HCT116 (cell line): ENCODE measurements around the gene COL12A1. TPM values are rescaled to one million over a fixed set of nuclear protein-coding genes. Genes with fewer than 3 reads are reported as not detected.

Experiments used
- ATAC-seq: fragments of 200-7000 bp; cut with Tn5 transposase; 2 replicates; pipeline ENCODE4 v1.9.1; 2020; ENCODE audit warnings: mild to moderate bottlenecking, moderate library complexity
- BruUV-seq: library from RNA; stranded (reverse); fragments of 400-500 nt; replicated peaks from 2 replicates; lab custom pipeline; 2021; lab: Mats Ljungman, UMichigan
- CTCF ChIA-PET: fragments of 300-600 bp; sonication (Branson Sonifier 250); formaldehyde crosslinking; loops from one replicate; lab custom pipeline; 2021; ENCODE audit warnings: antibody characterized with exemption; lab: Charles Lee
- POLR2A ChIA-PET: fragments of 300-600, 350-600 bp; sonication (Branson Sonifier 250); formaldehyde crosslinking; loops from one replicate; lab custom pipeline; 2021; ENCODE audit warnings: antibody characterized with exemption; lab: Charles Lee
- RAD21 ChIA-PET, 2 experiments: fragments of 300-600 bp; sonication (Branson Sonifier 250); formaldehyde crosslinking; loops; one replicate each; lab custom pipeline; 2023; ENCODE audit warnings: low total read pairs in 2 of 2; ENCODE audit not compliant: uncharacterized antibody in 2 of 2, unreplicated experiment in 2 of 2, low non-redundant PET in 1 of 2; lab: Charles Lee
- DNase-seq: peaks from one replicate; pipeline ENCODE4 v3.0.0-alpha.2; 2010; ENCODE audit warnings: low read depth, low spot score
- H2AFZ ChIP-seq: fragments of 200-600 bp; shearing (Covaris generic), sonication (generic); 2 replicates; pipeline ENCODE4 v1.6.1; 2017; ENCODE audit warnings: low read depth, mixed run types, mixed read lengths, antibody characterized with exemption, low read length; ENCODE audit not compliant: poor library complexity, severe bottlenecking
- H3K27ac ChIP-seq: 2 replicates; pipeline ENCODE4 v1.5.1; 2012; ENCODE audit warnings: low read depth, low read length
- H3K27me3 ChIP-seq: fragments of 200-600 bp; sonication (generic); 2 replicates; pipeline ENCODE4 v1.6.1; 2016; ENCODE audit warnings: mixed run types, low read length, mixed read lengths; ENCODE audit not compliant: insufficient read depth
- H3K36me3 ChIP-seq, 2 experiments: fragments of 200-500 bp in 1 of 2; fragments of 200-600 bp in 1 of 2; sonication (Bioruptor generic) in 1 of 2; sonication (generic) in 1 of 2; 2 replicates each; pipeline versions ENCODE4 v1.5.1 to v1.6.1; 2014 to 2016; ENCODE audit warnings: low read length in 2 of 2, inconsistent platforms in 1 of 2, mixed read lengths in 1 of 2, mixed run types in 1 of 2; ENCODE audit not compliant: insufficient read depth in 2 of 2, control insufficient read depth in 1 of 2
- H3K4me1 ChIP-seq, 2 experiments: fragments of 200-600 bp in 1 of 2; sonication (generic) in 1 of 2; 2 replicates each; pipeline versions ENCODE4 v1.5.1 to v1.6.1; 2012 to 2017; ENCODE audit warnings: low read length in 2 of 2, inconsistent platforms in 1 of 2, mild to moderate bottlenecking in 1 of 2, mixed read lengths in 1 of 2, mixed run types in 1 of 2, moderate library complexity in 1 of 2; ENCODE audit not compliant: insufficient read depth in 2 of 2, control insufficient read depth in 1 of 2
- H3K4me2 ChIP-seq: fragments of 200-600 bp; sonication (generic); 2 replicates; pipeline ENCODE4 v1.6.1; 2017; ENCODE audit warnings: mixed run types, low read length, mixed read lengths
- H3K4me3 ChIP-seq, 2 experiments: fragments of 200-600 bp in 1 of 2; sonication (generic) in 1 of 2; replicated peaks in 1 of 2; 2 replicates each; pipeline ENCODE4 v1.5.1; 2011 to 2016; ENCODE audit warnings: low read length in 2 of 2, control low read depth in 1 of 2, low read depth in 1 of 2, mild to moderate bottlenecking in 1 of 2, mixed read lengths in 1 of 2, mixed run types in 1 of 2
- H3K79me2 ChIP-seq: fragments of 200-600 bp; sonication (generic); 2 replicates; pipeline ENCODE4 v1.6.1; 2017; ENCODE audit warnings: mild to moderate bottlenecking, mixed run types, low read length, moderate library complexity, mixed read lengths; ENCODE audit not compliant: insufficient read depth
- H3K9ac ChIP-seq: fragments of 200-600 bp; sonication (generic); 2 replicates; pipeline ENCODE4 v1.6.1; 2016; ENCODE audit warnings: low read length, mixed read lengths
- H3K9me2 ChIP-seq: fragments of 200-600 bp; sonication (generic), shearing (Covaris generic); 2 replicates; pipeline ENCODE4 v1.6.1; 2017; ENCODE audit warnings: mixed run types, mild to moderate bottlenecking, moderate library complexity; ENCODE audit not compliant: insufficient read depth
- H3K9me3 ChIP-seq, 2 experiments: fragments of 200-500 bp in 1 of 2; fragments of 200-600 bp in 1 of 2; sonication (Bioruptor generic) in 1 of 2; sonication (generic) in 1 of 2; 2 replicates each; pipeline ENCODE4 v1.6.1; 2014 to 2017; ENCODE audit warnings: low read length in 2 of 2, mixed read lengths in 2 of 2, inconsistent platforms in 1 of 2, low read depth in 1 of 2, mild to moderate bottlenecking in 1 of 2, mixed run types in 1 of 2, moderate library complexity in 1 of 2; ENCODE audit not compliant: control insufficient read depth in 1 of 2, insufficient read depth in 1 of 2
- H4K20me1 ChIP-seq: fragments of 200-600 bp; sonication (generic), shearing (Covaris generic); 2 replicates; pipeline ENCODE4 v1.6.1; 2017; ENCODE audit warnings: mixed run types, mild to moderate bottlenecking, moderate library complexity; ENCODE audit not compliant: insufficient read depth
- ATF3 ChIP-seq: IDR thresholded peaks from 2 replicates; pipeline ENCODE4 v1.6.1; 2012
- ELF1 ChIP-seq: IDR thresholded peaks from 2 replicates; pipeline ENCODE4 v1.6.1; 2012; ENCODE audit warnings: low read depth, borderline replicate concordance
- EZH2 ChIP-seq: fragments of 200-600 bp; sonication (generic); IDR thresholded peaks from 2 replicates; pipeline ENCODE4 v1.6.1; 2017; ENCODE audit warnings: antibody characterized with exemption, mixed run types
- EZH2phosphoT487 ChIP-seq: fragments of 200-600 bp; IDR thresholded peaks from 2 replicates; pipeline ENCODE4 v1.6.1; 2018; ENCODE audit warnings: antibody characterized with exemption, borderline replicate concordance
- FOSL1 ChIP-seq: IDR thresholded peaks from 2 replicates; pipeline ENCODE4 v1.6.1; 2012; ENCODE audit warnings: low read depth
- MAX ChIP-seq: IDR thresholded peaks from 2 replicates; pipeline ENCODE4 v1.6.1; 2012
- POLR2A ChIP-seq: IDR thresholded peaks from 2 replicates; pipeline ENCODE4 v1.7.0; 2011; ENCODE audit warnings: borderline replicate concordance; ENCODE audit not compliant: insufficient read depth, insufficient read length; ENCODE audit errors: extremely low read depth
- POLR2AphosphoS5 ChIP-seq: IDR thresholded peaks from 2 replicates; pipeline ENCODE4 v1.6.1; 2011; ENCODE audit warnings: mild to moderate bottlenecking, low read depth, low read length, moderate library complexity
- REST ChIP-seq: IDR thresholded peaks from 2 replicates; pipeline ENCODE4 v1.6.1; 2012; ENCODE audit warnings: low read depth
- SRF ChIP-seq: IDR thresholded peaks from 2 replicates; pipeline ENCODE4 v1.6.1; 2012; ENCODE audit warnings: low read depth
- YY1 ChIP-seq: IDR thresholded peaks from 2 replicates; pipeline ENCODE4 v1.6.1; 2011; ENCODE audit warnings: low read length, low read depth, moderate library complexity, mild to moderate bottlenecking; ENCODE audit not compliant: insufficient replicate concordance; ENCODE audit errors: extremely low read depth
- ZBTB33 ChIP-seq: IDR thresholded peaks from 2 replicates; pipeline ENCODE4 v1.6.1; 2011; ENCODE audit warnings: mild to moderate bottlenecking, low read length, moderate library complexity; ENCODE audit not compliant: insufficient replicate concordance; ENCODE audit errors: extremely low read depth
- ZFX ChIP-seq: fragments of 450-650 bp; IDR thresholded peaks from 2 replicates; pipeline ENCODE4 v1.6.1; 2017
- ZNF274 ChIP-seq: fragments of 200-500 bp; sonication (Bioruptor generic); IDR thresholded peaks from 2 replicates; pipeline ENCODE4 v1.6.1; 2014; ENCODE audit warnings: mild to moderate bottlenecking, low read depth, low read length, inconsistent platforms
- intact Hi-C: fragments of 100-400 bp; cut with micrococcal nuclease; formaldehyde crosslinking; loops from 2 replicates; pipeline ENCODE4 v1.10.0; 2022
- total RNA-seq: library from RNA; stranded (reverse); gene quantifications from one replicate; pipeline ENCODE4 v1.2.1, GENCODE V29; 2021; ENCODE audit not compliant: unreplicated experiment

The COL12A1 gene
- total RNA-seq, 1 experiment from 2014 or later, result 23.5 TPM

- Histone ChIP-seq H4K20me1 (no peaks in the 10 kb centered on the region), H3K36me3 (peaks cover 0 to 5% of the 10 kb centered on the region in 2 experiments; a peak in 1 of 4 replicates), H3K27me3 (no peaks in the 10 kb centered on the region), H3K9ac (no peak overlapping the region), H3K4me2 (no peak overlapping the region), H3K9me2 (no peaks in the 10 kb centered on the region), H3K79me2 (no peaks in the 10 kb centered on the region), H3K4me1 (peaks cover 19 to 21% of the 10 kb centered on the region in 2 experiments), H3K9me3 (no peaks in the 10 kb centered on the region), H2AFZ (no peak overlapping the region), H3K4me3 (no peak overlapping the region), H3K27ac (no peak overlapping the region)
- ChIA-PET RAD21 (no interaction called here), POLR2A (no interaction called here), CTCF (no interaction called here)
- intact Hi-C loops, result no loop called here
- DNase-seq (no peak), ATAC-seq (no peak)
- TF ChIP-seq ATF3 (no peak), ELF1 (no peak), ZNF274 (no peak), SRF (no peak), EZH2phosphoT487 (no peak), YY1 (no peak), FOSL1 (no peak), EZH2 (no peak), MAX (no peak), REST (no peak), ZFX (no peak), ZBTB33 (no peak), POLR2A (no peak), POLR2AphosphoS5 (no peak)
- BruUV-seq, result no TSS peak
These were observed 103.6 kb downstream of the COL12A1 start for GRCh38 chr6:75102301-75102700.
